HepG2 (cell line): ENCODE results near the gene NUDT22. TPM values are rescaled to one million over a fixed set of nuclear protein-coding genes. Genes with fewer than 3 reads are reported as not detected.

Experiments used
- KDM5B ChIP-seq: sonication (generic); formaldehyde crosslinking; IDR thresholded peaks from 2 replicates; pipeline ENCODE4 v1.4.0; 2020; ENCODE audit warnings: missing genetic modification reagents, mild to moderate bottlenecking, borderline replicate concordance
- MAZ ChIP-seq, 2 experiments: sonication (generic) in 1 of 2; formaldehyde crosslinking in 1 of 2; IDR thresholded peaks; 2 replicates each; pipeline versions ENCODE4 v1.5.0 to v1.6.1; 2012 to 2020; ENCODE audit warnings: low read depth in 2 of 2, mild to moderate bottlenecking in 2 of 2, borderline replicate concordance in 1 of 2, improper control_type of control experiment in 1 of 2, low read length in 1 of 2, missing genetic modification reagents in 1 of 2, moderate library complexity in 1 of 2
- NCOA1 ChIP-seq: sonication (generic); formaldehyde crosslinking; IDR thresholded peaks from 2 replicates; pipeline ENCODE4 v1.9.0; 2021; ENCODE audit warnings: missing genetic modification reagents
- NCOA5 ChIP-seq: sonication (generic); formaldehyde crosslinking; IDR thresholded peaks from 2 replicates; pipeline ENCODE4 v1.4.0; 2020; ENCODE audit warnings: missing genetic modification reagents
- NFIB ChIP-seq: sonication (generic); formaldehyde crosslinking; IDR thresholded peaks from 2 replicates; pipeline ENCODE4 v1.9.0; 2021; ENCODE audit warnings: missing genetic modification reagents, mild to moderate bottlenecking, borderline replicate concordance
- NR2F2 ChIP-seq: IDR thresholded peaks from 2 replicates; pipeline ENCODE4 v1.6.1; 2012; ENCODE audit warnings: low read depth, inconsistent platforms, borderline replicate concordance
- NRL ChIP-seq: sonication (generic); formaldehyde crosslinking; IDR thresholded peaks from 2 replicates; pipeline ENCODE4 v1.5.0; 2020; ENCODE audit warnings: missing genetic modification reagents, mild to moderate bottlenecking, moderate library complexity, borderline replicate concordance
- PHF20 ChIP-seq: sonication (generic); formaldehyde crosslinking; IDR thresholded peaks from 2 replicates; pipeline ENCODE4 v1.5.0; 2020; ENCODE audit warnings: mild to moderate bottlenecking, missing genetic modification reagents
- RARA ChIP-seq: IDR thresholded peaks from 2 replicates; pipeline ENCODE4 v1.6.1; 2016; ENCODE audit warnings: missing genetic modification reagents, missing compliant biosample characterization
- TOPORS ChIP-seq: sonication (generic); formaldehyde crosslinking; IDR thresholded peaks from 2 replicates; pipeline ENCODE4 v1.8.0; 2023; ENCODE audit warnings: mild to moderate bottlenecking, missing genetic modification reagents
- ZNF354B ChIP-seq: sonication (generic); formaldehyde crosslinking; IDR thresholded peaks from 2 replicates; pipeline ENCODE4 v1.8.0; 2022; ENCODE audit warnings: mild to moderate bottlenecking, missing genetic modification reagents
- ZNF776 ChIP-seq: sonication (generic); formaldehyde crosslinking; IDR thresholded peaks from 2 replicates; pipeline ENCODE4 v1.4.0; 2020; ENCODE audit warnings: mild to moderate bottlenecking, missing genetic modification reagents
- polyA plus RNA-seq, 8 experiments: library from polyadenylated mRNA; depleted of rRNA in 3 of 8; stranded (reverse) in 7 of 8; unstranded in 1 of 8; fragments of >200 nt; fragmentation: Illumina TruSeq in 4 of 8; extraction: Trizol in 4 of 8; gene quantifications; 2 replicates each; pipeline versions ENCODE4 v1.2.1 to v1.2.3, GENCODE V29; 2011 to 2016; ENCODE audit warnings: low read depth in 4 of 8, missing spikeins in 1 of 8, mixed read lengths in 1 of 8; ENCODE audit not compliant: insufficient read depth in 1 of 8
- total RNA-seq, 5 experiments: library from RNA; depleted of rRNA; stranded (reverse); fragments of >200 nt; fragmentation: Illumina TruSeq; extraction: Trizol; gene quantifications; 2 replicates each; pipeline ENCODE4 v1.2.3, GENCODE V29; 2016; ENCODE audit warnings: low read depth in 1 of 5
- TF ChIP-seq, protein P1 (sequence below): IDR thresholded peaks from 2 replicates; pipeline ENCODE4 v1.6.1; 2018; ENCODE audit warnings: missing genetic modification reagents, mild to moderate bottlenecking, missing compliant biosample characterization
- TF ChIP-seq, protein P2 (sequence below): sonication (generic); formaldehyde crosslinking; IDR thresholded peaks from 2 replicates; pipeline ENCODE4 v1.5.0; 2020; ENCODE audit warnings: missing genetic modification reagents, mild to moderate bottlenecking, borderline replicate concordance
- TF ChIP-seq, protein P3 (sequence below): sonication (generic); formaldehyde crosslinking; IDR thresholded peaks from 2 replicates; pipeline ENCODE4 v1.4.0; 2020; ENCODE audit warnings: missing genetic modification reagents, borderline replicate concordance
- TF ChIP-seq, protein P4 (sequence below), 2 experiments: sonication (generic) in 1 of 2; formaldehyde crosslinking in 1 of 2; IDR thresholded peaks; 2 replicates each; pipeline versions ENCODE4 v1.5.1 to v1.6.1; 2011 to 2020; ENCODE audit warnings: borderline replicate concordance in 1 of 2, low read depth in 1 of 2, low read length in 1 of 2, mild to moderate bottlenecking in 1 of 2, missing genetic modification reagents in 1 of 2, moderate library complexity in 1 of 2
- TF ChIP-seq, protein P5 (sequence below): sonication (generic); formaldehyde crosslinking; IDR thresholded peaks from 2 replicates; pipeline ENCODE4 v1.9.0; 2022; ENCODE audit warnings: low read depth, missing genetic modification reagents

Gene NUDT22
- total and polyA plus RNA-seq, 2 of the 13 experiments (the other 11 are each of a cell fraction or from before 2014, with no cell fraction given), result 33.5 to 39.8 TPM

DNA sequence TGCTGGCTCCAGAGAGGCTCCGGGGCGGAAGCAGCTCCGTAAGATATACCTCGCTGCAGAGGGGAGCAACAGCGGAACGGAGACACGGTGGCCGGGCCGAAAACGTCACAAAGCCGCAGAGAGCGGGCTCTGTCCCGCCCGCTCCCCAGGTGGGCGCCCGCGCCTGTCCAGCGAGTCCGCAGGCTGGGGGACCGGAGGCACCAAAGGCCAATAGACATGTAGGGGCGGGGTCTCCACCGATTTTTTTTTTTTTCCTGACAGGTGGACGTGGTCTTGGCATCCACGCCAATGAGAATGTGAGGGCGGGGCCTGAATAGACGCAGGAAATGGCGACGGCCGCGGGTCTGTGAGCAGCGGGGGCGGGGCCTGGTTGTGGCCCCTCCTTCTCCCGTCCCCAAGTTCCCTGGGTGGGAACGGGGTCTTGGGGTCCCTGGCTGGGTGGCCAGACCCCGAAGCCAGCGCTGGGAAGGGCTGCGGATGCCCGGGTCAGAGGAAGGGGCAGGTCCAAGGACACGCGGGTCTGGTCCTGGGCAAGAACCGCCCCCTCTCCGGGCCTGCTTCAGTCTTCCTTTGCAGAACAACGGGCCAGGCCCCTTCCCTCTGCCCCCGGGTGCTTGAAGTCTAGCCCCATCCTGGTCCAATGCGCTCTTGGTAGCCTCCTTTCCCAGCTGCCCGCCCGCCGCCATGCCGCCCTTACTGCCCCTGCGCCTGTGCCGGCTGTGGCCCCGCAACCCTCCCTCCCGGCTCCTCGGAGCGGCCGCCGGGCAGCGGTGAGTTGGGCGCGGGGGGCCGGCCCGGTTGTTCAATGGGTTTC lies 4.3 kb downstream of the NUDT22 start, which contains the start of gene DNAJC4 (continued):
- TF ChIP-seq, protein P1, sequence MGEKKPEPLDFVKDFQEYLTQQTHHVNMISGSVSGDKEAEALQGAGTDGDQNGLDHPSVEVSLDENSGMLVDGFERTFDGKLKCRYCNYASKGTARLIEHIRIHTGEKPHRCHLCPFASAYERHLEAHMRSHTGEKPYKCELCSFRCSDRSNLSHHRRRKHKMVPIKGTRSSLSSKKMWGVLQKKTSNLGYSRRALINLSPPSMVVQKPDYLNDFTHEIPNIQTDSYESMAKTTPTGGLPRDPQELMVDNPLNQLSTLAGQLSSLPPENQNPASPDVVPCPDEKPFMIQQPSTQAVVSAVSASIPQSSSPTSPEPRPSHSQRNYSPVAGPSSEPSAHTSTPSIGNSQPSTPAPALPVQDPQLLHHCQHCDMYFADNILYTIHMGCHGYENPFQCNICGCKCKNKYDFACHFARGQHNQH, result peak; percentile 69
- TF ChIP-seq NFIB (no peak), PHF20 (CRISPR knock-in tag) (no peak), ZNF354B (CRISPR knock-in tag) (peak; percentile 69; the same call in 1 of the 2 replicates), TOPORS (0 out of 2 replicates have a peak, but pooled peaks have one; percentile 70), NCOA1 (peak; percentile 74; the same call in 1 of the 2 replicates), NR2F2 (peak; percentile 36; the same call in 1 of the 2 replicates), RARA (CRISPR knock-in tag) (0 out of 2 replicates have a peak, but pooled peaks have one; percentile 2), MAZ (IDR thresholded peaks at IDR 0.05; ENCODE audit: borderline replicate concordance, low read depth, low read length) (0 out of 2 replicates have a peak, but pooled peaks have one; percentile 3), MAZ (CRISPR knock-in tag; IDR thresholded peaks at IDR 0.05; ENCODE audit: low read depth) (peak; percentile 57; the same call in 1 of the 2 replicates), ZNF776 (CRISPR knock-in tag) (peak; percentile 12; the same call in 1 of the 2 replicates), NRL (CRISPR knock-in tag) (peak; percentile 87), NCOA5 (CRISPR knock-in tag) (no peak), KDM5B (peak; percentile 78; the same call in 1 of the 2 replicates)
- TF ChIP-seq, protein P2, sequence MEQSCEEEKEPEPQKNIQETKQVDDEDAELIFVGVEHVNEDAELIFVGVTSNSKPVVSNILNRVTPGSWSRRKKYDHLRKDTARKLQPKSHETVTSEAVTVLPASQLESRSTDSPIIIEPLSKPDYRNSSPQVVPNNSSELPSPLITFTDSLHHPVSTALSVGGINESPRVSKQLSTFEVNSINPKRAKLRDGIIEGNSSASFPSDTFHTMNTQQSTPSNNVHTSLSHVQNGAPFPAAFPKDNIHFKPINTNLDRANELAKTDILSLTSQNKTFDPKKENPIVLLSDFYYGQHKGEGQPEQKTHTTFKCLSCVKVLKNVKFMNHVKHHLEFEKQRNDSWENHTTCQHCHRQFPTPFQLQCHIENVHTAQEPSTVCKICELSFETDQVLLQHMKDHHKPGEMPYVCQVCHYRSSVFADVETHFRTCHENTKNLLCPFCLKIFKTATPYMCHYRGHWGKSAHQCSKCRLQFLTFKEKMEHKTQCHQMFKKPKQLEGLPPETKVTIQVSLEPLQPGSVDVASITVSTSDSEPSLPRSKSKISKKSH, result peak; percentile 63; the same call in 1 of the 2 replicates
- TF ChIP-seq, protein P3, sequence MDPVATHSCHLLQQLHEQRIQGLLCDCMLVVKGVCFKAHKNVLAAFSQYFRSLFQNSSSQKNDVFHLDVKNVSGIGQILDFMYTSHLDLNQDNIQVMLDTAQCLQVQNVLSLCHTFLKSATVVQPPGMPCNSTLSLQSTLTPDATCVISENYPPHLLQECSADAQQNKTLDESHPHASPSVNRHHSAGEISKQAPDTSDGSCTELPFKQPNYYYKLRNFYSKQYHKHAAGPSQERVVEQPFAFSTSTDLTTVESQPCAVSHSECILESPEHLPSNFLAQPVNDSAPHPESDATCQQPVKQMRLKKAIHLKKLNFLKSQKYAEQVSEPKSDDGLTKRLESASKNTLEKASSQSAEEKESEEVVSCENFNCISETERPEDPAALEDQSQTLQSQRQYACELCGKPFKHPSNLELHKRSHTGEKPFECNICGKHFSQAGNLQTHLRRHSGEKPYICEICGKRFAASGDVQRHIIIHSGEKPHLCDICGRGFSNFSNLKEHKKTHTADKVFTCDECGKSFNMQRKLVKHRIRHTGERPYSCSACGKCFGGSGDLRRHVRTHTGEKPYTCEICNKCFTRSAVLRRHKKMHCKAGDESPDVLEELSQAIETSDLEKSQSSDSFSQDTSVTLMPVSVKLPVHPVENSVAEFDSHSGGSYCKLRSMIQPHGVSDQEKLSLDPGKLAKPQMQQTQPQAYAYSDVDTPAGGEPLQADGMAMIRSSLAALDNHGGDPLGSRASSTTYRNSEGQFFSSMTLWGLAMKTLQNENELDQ, result no peak
- TF ChIP-seq, protein P4, sequence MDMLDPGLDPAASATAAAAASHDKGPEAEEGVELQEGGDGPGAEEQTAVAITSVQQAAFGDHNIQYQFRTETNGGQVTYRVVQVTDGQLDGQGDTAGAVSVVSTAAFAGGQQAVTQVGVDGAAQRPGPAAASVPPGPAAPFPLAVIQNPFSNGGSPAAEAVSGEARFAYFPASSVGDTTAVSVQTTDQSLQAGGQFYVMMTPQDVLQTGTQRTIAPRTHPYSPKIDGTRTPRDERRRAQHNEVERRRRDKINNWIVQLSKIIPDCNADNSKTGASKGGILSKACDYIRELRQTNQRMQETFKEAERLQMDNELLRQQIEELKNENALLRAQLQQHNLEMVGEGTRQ (IDR thresholded peaks at IDR 0.05; ENCODE audit: low read depth, low read length), result no peak
- TF ChIP-seq, protein P4 (CRISPR knock-in tag; IDR thresholded peaks at IDR 0.05; ENCODE audit: borderline replicate concordance), result no peak
- TF ChIP-seq, protein P5, sequence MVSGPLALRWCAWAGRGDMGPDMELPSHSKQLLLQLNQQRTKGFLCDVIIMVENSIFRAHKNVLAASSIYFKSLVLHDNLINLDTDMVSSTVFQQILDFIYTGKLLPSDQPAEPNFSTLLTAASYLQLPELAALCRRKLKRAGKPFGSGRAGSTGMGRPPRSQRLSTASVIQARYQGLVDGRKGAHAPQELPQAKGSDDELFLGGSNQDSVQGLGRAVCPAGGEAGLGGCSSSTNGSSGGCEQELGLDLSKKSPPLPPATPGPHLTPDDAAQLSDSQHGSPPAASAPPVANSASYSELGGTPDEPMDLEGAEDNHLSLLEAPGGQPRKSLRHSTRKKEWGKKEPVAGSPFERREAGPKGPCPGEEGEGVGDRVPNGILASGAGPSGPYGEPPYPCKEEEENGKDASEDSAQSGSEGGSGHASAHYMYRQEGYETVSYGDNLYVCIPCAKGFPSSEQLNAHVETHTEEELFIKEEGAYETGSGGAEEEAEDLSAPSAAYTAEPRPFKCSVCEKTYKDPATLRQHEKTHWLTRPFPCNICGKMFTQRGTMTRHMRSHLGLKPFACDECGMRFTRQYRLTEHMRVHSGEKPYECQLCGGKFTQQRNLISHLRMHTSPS (CRISPR knock-in tag), result peak; percentile 47; the same call in 1 of the 2 replicates
